PC-9 (cell line): ENCODE data around the gene MLN.

Experiments used
- CTCF ChIP-seq: fragments of 200-600 bp; sonication (generic); conservative IDR thresholded peaks from 2 replicates; pipeline ENCODE4 v1.6.1; 2017; ENCODE audit warnings: mixed run types, antibody characterized with exemption, mild to moderate bottlenecking, moderate library complexity
- EZH2 ChIP-seq: fragments of 200-600 bp; sonication (generic); IDR thresholded peaks from 2 replicates; pipeline ENCODE4 v1.8.0; 2017; ENCODE audit warnings: antibody characterized with exemption, low read depth

- TF ChIP-seq CTCF (no peak), EZH2 (no peak)
Measured at GRCh38 chr6:33833599-33833998, 29.8 kb upstream of the MLN start.
